ENCODE measurements around the gene TWNK. TPM values are rescaled to one million over a fixed set of nuclear protein-coding genes. Genes with fewer than 3 reads are reported as not detected.
A peak's percentile ranks its signal among the peaks of the same experiment; 100 is the strongest.

TWNK gene
- 10 to 100 TPM in 1 of 4 donors, 1 to 10 TPM in 3; 5.0 to 13.9 (median 6.5) TPM for total RNA-seq

- intact Hi-C loops (cut with DNase I) = no loop called here
- H3K36me3 ChIP-seq = peaks cover 18 to 73% (median 19%) of the 10 kb centered on the region in 3 donors
- H3K9me3 ChIP-seq = no peaks in the 10 kb centered on the region
- WGBS, 2 donors = 0 to 1% methylated on average over 2 to 34 of the region's 75 CpGs
- peak within 1 kb of the TSS; percentile 78 to 90 (median 86) for H3K4me3 ChIP-seq
- H3K27ac ChIP-seq = peak within 1 kb of the TSS; percentile 76 to 89 (median 82)
- no peaks in the 10 kb centered on the region for H3K27me3 ChIP-seq
- DNase-seq = no peak
- H3K4me1 ChIP-seq = peaks cover 22 to 47% (median 22%) of the 10 kb centered on the region in 3 donors
- TF ChIP-seq POLR2A (IDR thresholded peaks at IDR 0.05) (peak in 1 of 4 donors; percentile 45), CTCF (IDR thresholded peaks at IDR 0.05) (peak in 1 of 6 experiments; percentile 29)
These were observed at the start of gene TWNK, which contains the start of gene MRPL43 for GRCh38 chr10:100986952-100987684. Gene TWNK (plus strand): TSS chr10:100987543. CDS start chr10:100988211, 668 bp downstream. Gene MRPL43 (minus strand): TSS chr10:100987497. CDS start chr10:100987443, 54 bp downstream.

DNA sequence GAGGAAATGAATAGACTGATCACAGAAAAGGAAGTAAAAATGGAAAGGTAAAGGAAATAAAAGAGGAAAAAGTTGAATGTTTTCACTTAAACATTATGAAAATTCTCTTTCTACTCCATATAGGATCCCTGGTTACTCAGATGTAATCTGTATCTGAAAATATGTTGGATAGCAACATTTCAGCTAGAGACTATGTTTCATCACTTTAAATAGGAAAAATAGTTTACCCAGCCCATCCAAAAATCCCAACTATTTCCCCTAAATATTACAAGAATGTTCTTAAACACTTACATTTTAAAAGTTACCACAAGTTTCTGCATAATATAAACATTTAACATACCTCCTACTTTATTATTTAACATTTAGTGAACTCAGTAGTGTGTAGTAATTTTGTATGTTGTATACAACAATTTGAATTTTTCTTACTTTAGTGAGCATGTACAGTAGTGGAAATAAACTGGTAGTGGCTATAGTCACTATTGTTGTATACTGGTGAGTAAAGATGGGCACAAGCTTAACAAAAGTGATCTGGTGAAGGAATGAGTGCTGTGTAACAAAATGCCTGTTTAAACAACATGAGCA is 47.5 kb upstream of the TWNK start:
- Histone ChIP-seq H3K4me1 (no peaks in the 10 kb centered on the region), H3K4me3 (no peak overlapping the region), H3K27me3 (no peaks in the 10 kb centered on the region), H3K9me3 (no peaks in the 10 kb centered on the region), H3K27ac (no peak overlapping the region), H3K36me3 (peaks cover 18 to 100% (median 24%) of the 10 kb centered on the region in 3 donors)
- TF ChIP-seq CTCF (IDR thresholded peaks at IDR 0.05) (no peak), POLR2A (IDR thresholded peaks at IDR 0.05) (no peak)
- no peak for DNase-seq
- intact Hi-C loops (cut with DNase I) = no loop called here

DNA sequence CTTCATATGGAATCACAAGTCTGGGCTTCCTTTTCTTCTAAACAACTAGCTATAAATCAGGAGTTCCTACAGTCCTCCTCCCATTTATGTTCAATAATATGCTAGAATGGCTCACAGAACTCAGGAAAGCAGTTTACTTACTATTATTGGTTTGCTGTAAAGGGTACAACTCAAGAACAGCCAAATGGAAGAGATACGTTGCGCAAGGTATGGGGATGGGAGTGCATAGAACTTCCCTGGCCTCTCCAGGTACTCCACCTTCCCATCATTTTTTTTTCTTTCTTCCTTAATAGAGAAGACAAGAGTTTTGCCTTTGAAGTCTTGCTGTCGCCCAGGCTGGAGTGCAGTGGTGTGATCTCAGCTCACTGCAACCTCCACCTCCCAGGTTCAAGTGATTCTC is 45.1 kb upstream of the TWNK start:
- H3K9me3 ChIP-seq = no peaks in the 10 kb centered on the region
- H3K4me1 ChIP-seq = no peaks in the 10 kb centered on the region
- H3K36me3 ChIP-seq = peaks cover 18 to 100% (median 33%) of the 10 kb centered on the region in 3 donors
- H3K4me3 ChIP-seq = no peak overlapping the region
- H3K27ac ChIP-seq = no peak overlapping the region
- 91 to 96% methylated on average over 3 of the region's 3 CpGs for WGBS, 2 donors
- no peaks in the 10 kb centered on the region for H3K27me3 ChIP-seq
- intact Hi-C loops (cut with DNase I) = no loop called here
- DNase-seq = no peak
- TF ChIP-seq CTCF (IDR thresholded peaks at IDR 0.05) (no peak), POLR2A (IDR thresholded peaks at IDR 0.05) (no peak)

DNA sequence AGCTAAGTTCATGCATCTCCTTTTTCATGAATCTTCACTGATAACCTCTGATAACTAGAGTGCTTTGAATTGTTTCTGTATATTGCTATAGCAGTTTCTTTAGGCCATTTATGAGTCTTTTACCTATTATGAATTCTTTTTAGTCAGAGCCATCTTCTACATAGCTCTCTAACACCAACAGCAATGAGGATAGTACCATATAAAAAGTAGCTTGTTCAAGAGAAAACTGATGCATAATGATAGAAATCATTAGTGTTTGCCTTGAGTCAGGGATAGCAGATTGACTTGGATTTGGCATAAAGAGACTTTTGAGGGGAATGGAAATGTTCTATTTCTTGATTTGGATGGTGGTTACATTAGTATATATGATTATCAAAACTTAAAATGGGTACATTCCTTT is 43.8 kb upstream of the TWNK start:
- H3K36me3 ChIP-seq = peaks cover 18 to 100% (median 37%) of the 10 kb centered on the region in 3 donors
- H3K27me3 ChIP-seq = no peaks in the 10 kb centered on the region
- H3K27ac ChIP-seq = no peak overlapping the region
- no peak overlapping the region for H3K4me3 ChIP-seq
- intact Hi-C loops (cut with DNase I) = no loop called here
- TF ChIP-seq POLR2A (IDR thresholded peaks at IDR 0.05) (no peak), CTCF (IDR thresholded peaks at IDR 0.05) (no peak)
- DNase-seq = no peak
- H3K9me3 ChIP-seq = no peaks in the 10 kb centered on the region
- H3K4me1 ChIP-seq = no peaks in the 10 kb centered on the region

GRCh38 chr10:100945754-100946153 is 41.6 kb upstream of the TWNK start:
- no peaks in the 10 kb centered on the region for H3K9me3 ChIP-seq
- no peak overlapping the region for H3K27ac ChIP-seq
- no peak overlapping the region for H3K4me3 ChIP-seq
- peaks cover 13 to 100% (median 39%) of the 10 kb centered on the region in 3 donors for H3K36me3 ChIP-seq
- intact Hi-C loops (cut with DNase I) = no loop called here
- no peaks in the 10 kb centered on the region for H3K4me1 ChIP-seq
- no peak for DNase-seq
- no peak for TF ChIP-seq POLR2A (IDR thresholded peaks at IDR 0.05)
- TF ChIP-seq CTCF (IDR thresholded peaks at IDR 0.05) = no peak
- no peaks in the 10 kb centered on the region for H3K27me3 ChIP-seq
